Stimulated activated CD8-positive, alpha-beta memory T cell treated with anti-CD3 and anti-CD28 coated beads, Interleukin-12 subunit alpha, Interleukin-12 subunit beta, amount 100 ng/mL, for 24 hours (primary cell): Measurements from ENCODE around the gene RIN1.
A peak's percentile ranks its signal among the peaks of the same experiment; 100 is the strongest.

ENCODE experiments used
- DNase-seq: peaks from one replicate; pipeline ENCODE4 v3.0.0-alpha.2; 2020; ENCODE audit errors: extremely low read depth

The RIN1 gene

DNA sequence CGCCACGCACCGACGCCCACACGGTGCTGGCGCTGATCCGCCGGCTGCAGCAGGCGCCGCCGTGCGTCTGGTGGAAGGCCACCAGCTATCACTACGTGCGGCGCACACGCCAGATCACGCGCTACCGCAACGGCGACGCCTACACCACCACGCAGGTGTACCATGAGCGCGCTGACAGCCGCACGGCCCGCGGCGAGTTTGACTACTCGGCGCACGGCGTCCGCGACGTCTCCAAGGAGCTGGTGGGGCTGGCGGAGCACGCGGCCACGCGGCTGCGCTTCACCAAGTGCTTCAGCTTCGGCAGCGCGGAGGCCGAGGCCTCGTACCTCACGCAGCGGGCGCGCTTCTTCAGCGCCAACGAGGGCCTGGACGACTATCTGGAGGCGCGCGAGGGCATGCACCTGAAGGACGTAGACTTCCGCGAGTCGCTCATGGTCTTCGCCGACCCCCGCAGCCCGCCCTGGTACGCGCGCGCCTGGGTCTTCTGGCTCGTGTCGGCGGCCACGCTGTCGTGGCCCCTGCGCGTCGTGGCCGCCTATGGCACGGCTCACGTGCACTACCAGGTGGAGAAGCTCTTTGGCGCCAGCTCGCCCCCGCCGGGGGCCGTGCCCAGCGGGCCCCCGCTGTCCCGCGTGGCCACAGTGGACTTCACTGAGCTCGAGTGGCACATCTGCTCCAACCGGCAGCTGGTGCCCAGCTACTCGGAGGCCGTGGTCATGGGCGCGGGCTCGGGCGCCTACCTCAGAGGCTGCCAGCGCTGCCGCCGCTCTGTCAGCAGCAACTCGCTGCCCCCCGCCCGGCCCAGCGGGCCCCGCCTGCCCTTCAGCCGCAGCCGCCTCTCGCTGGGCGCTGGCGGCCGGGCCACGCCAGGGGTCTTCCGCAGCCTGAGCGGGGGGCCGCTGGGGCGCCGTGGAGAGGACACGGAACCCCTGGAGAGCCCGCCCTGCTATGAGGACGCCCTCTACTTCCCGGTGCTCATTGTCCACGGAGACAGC lies 41.3 kb downstream of the RIN1 start:
- DNase-seq: no peak

- no peak for DNase-seq
Measured at GRCh38 chr11:66293777-66294625, 42.2 kb downstream of the RIN1 start.

DNA sequence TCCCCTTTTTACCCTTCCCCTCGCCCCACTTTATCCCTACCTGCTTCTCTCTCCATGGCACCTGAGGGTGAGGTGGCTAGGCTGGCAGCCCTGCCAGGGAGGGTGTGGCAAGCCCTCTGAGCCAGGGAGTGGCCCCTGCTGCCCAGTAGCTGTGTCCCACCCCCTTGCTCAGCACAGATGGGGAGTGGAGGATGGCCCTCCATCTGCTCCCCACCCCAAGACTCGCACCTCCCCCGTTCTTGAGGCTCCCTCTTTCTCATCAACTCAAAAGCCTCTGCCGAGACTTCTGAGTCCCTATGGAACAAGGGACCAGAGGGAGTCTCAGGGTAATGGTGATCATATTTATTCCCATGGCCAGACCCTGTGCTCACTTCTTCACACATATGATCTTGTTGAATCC lies 42.9 kb downstream of the RIN1 start:
- no peak for DNase-seq

GRCh38 chr11:66292543-66293332 lies 43.5 kb downstream of the RIN1 start:
- no peak for DNase-seq

GRCh38 chr11:66291706-66292542 lies 44.3 kb downstream of the RIN1 start, which contains the start of gene TMEM151A:
Gene TMEM151A, plus strand, starts transcription at chr11:66291894. Its CDS starts 120 bp downstream, at chr11:66292014.
- DNase-seq: no peak

- no peak for DNase-seq
Measured at GRCh38 chr11:66291303-66291705, 44.9 kb downstream of the RIN1 start.

- no peak for DNase-seq
Measured at GRCh38 chr11:66290330-66290621, 46.0 kb downstream of the RIN1 start.

DNA sequence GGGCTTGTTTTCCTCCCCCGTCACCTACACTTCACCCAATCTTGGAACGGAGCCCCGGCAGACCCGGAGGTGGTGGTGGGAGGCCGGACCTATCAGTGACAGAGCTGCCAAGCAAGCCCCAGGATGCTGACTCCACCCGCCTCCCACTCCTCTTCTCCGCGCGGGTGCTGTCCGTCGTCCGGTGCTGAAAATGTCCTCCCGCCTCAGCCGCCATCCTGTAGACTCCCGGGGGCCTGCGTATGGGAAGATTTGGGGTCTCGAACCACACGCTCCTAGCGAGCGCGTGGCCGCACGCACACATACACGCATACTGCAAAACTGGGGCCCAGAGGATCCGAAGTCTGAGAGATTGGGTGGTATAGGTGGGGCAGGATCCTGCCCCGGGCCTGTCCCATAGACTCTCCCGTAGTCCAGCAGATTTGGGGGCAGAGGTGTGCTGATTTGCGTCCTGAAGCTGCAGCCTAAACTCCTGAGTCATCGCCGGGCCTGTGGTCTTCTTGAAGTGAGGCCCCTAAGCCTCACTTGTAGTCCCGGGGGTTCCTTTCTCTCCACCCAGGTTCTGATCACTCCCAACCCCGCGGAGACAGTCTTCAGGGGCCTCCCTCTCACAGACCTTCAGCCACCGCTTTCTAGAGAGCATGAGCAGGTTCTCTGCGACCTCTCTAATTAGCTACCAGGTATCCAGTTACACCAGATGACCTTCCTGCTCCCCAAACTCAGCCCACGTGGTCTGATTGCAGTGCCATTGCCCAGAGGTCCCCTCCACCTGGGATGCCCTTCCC lies 46.5 kb downstream of the RIN1 start:
- DNase-seq: peak; percentile 62

DNA sequence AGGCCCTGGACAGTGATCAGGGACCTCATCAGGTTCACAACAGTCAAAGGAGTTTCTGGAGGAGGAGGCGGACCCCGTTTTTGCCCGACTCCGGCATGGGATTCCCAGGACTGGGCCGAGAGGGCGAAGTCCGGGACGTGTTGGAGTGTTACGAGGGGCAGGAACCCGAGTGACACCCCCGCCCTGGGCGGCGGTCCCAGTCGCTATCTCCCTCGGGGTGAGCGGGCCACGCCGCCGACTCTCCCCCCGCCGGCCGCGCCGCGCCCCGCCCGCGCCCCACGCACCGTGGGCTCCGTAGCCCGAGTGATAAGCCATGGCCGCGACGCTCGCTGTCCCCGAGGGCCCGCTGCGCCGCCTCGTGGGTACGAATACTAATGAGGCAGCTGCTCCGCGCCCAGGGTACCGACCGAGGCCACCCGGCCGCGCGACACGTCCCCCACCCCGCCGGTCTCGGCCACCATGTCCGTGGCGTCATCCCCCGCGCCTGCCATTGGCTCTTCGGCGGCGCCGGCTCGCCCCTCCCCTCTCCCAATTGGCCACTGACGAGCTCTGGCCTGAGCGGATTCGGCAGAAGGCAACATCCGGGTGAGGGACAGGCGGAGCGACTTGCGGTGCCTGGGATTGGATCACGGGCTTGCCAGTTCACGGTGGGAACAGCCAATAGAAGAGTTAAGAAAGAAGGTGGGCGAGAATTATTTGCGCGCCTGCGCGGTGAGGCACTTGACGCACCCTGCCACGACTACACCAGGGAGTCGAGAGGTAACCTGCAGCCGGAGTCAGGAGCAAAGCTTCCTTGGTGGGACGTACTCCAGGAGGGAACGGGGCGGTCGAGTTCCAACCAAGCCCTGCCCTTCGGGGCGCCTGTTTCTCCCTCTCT lies 47.3 kb downstream of the RIN1 start, which contains the start of gene YIF1A:
TSS of gene YIF1A (minus strand) at position 473 of the 877 bp plus-strand sequence. CDS start at position 315, 158 bp downstream.
- peak; percentile 98 for DNase-seq

- DNase-seq: no peak
Measured at GRCh38 chr11:66287889-66288670, 48.2 kb downstream of the RIN1 start.

DNA sequence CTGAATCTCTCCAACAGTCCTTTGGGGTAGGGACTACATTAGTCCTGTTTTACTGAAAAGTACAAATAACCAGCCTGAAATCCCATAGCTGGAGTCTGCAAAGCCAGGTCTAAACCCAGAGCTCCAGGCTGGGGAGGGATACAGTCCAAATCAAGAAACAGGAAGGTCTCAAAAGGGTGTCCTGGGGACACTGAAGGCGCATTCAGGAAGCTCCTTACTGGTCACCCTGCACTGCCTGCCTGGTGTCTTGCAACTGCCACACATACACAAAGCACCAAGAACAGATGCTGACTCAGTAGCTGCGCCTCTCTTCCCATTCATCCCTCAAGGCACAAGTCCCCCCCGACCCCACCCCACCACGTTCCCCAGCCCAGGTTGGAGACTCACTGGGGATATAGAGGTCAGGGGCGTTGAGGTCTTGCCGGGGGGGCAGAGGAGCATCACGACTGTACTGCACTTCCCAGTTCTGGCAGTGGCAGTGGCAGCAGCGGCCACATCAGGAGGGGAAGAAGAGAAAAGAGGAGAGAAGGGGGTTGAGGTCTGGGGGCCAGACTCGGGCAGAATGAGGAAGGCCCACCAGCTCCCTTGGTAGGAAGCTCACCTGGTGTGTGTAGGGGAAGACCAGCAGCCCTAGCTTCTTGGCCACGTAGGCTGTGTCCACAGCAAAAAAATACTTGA lies 48.9 kb downstream of the RIN1 start:
- DNase-seq: no peak

DNA sequence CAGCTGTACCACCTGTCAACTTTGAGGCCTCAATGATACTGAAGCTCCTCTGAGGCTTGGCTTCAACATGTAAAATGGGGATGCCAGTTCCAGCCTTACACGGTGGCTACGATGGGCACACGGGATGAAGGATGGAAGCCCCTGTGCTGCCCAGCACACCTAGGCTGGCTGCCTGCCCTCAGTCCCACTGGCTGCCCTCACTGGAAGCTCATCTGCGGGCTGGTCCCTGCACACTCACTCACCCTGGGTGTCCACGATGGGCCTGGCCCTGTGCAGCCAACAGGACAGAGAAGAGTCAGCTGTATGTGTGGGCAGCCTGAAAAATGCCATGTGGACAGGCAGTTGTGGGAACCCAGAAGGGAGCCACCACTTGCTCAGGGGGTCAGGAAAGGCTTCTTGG lies 49.5 kb downstream of the RIN1 start:
- DNase-seq: no peak

DNA sequence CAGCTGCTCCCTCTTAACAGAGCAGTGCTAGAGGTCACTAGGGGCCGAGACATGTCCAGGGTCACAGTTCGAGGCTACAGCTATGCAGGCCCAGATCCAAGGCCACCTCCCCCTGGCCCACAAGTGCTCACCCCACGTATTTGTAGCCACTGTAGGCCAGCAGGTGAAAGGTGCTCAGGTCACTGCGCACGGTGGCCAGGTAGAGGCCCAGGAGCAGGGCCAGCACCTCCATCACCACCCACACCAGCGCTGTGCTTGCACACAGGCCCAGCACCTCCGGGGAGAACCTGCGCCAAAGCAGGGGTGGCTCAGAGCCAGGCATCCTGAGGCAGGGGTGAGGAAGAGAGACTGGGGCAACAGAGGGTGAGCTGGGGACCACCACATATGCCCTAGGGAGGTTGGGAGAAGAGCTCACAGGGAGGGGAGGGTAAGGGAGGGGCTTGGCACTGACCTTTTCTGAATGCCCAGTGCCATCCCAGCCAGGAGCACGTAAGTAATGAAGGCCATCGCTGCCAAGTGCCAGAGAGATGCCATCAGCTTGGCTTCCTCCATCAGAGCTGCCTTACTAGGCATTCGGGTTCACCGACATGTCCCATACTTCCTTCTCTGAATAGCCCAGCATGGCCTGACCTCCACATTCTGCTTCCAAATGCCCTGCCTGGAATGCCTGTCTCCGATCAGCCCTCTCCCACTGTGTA lies 50.8 kb downstream of the RIN1 start:
- DNase-seq: no peak

GRCh38 chr11:66284526-66285078 lies 51.6 kb downstream of the RIN1 start:
- no peak for DNase-seq

GRCh38 chr11:66283461-66284105 lies 52.7 kb downstream of the RIN1 start:
- no peak for DNase-seq
